Thyroid gland (tissue), 4 donors: Measurements from ENCODE around the gene PRKCQ.

Experiments
- POLR2A ChIP-seq, 2 donors: fragments of 450-650 bp; IDR thresholded peaks; one replicate each; pipeline ENCODE4 v1.6.1; 2017; ENCODE audit warnings: antibody characterized with exemption in 2 of 2, mild to moderate bottlenecking in 2 of 2, moderate library complexity in 1 of 2
- TF ChIP-seq, protein P1 (sequence below), 6 experiments: fragments of 200-600 bp in 3 of 6; fragments of 450-650 bp in 3 of 6; sonication (generic) in 3 of 6; IDR thresholded peaks; one replicate each; pipeline ENCODE4 v1.5.1; 2016 to 2019; ENCODE audit warnings: antibody characterized with exemption in 6 of 6, mild to moderate bottlenecking in 2 of 6, inconsistent platforms in 1 of 6, moderate library complexity in 1 of 6

- TF ChIP-seq, protein P1, sequence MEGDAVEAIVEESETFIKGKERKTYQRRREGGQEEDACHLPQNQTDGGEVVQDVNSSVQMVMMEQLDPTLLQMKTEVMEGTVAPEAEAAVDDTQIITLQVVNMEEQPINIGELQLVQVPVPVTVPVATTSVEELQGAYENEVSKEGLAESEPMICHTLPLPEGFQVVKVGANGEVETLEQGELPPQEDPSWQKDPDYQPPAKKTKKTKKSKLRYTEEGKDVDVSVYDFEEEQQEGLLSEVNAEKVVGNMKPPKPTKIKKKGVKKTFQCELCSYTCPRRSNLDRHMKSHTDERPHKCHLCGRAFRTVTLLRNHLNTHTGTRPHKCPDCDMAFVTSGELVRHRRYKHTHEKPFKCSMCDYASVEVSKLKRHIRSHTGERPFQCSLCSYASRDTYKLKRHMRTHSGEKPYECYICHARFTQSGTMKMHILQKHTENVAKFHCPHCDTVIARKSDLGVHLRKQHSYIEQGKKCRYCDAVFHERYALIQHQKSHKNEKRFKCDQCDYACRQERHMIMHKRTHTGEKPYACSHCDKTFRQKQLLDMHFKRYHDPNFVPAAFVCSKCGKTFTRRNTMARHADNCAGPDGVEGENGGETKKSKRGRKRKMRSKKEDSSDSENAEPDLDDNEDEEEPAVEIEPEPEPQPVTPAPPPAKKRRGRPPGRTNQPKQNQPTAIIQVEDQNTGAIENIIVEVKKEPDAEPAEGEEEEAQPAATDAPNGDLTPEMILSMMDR (IDR thresholded peaks at IDR 0.05) = no peak
- no peak for TF ChIP-seq POLR2A (IDR thresholded peaks at IDR 0.05)
Observed at GRCh38 chr10:6590100-6590499, 10.0 kb upstream of the PRKCQ start.
